Activated CD8-positive, alpha-beta memory T cell treated with anti-CD3 and anti-CD28 coated beads, Interleukin-2, amount 50 U/mL, for 4 hours (primary cell): Measurements from ENCODE around the gene KCNK3.
"Not testable (repeated sequence)": the region's sequence is repeated elsewhere in the genome, so short reads cannot be mapped to it uniquely, and the experiment has no call there.

Experiments
- DNase-seq: peaks from one replicate; pipeline ENCODE4 v3.0.0-alpha.2; 2020

Gene KCNK3

GRCh38 chr2:26692279-26692896, at the start of gene KCNK3:
TSS of gene KCNK3 (plus strand) at chr2:26692722. CDS start at chr2:26692876, 154 bp downstream.
- peak; percentile 40 for DNase-seq

GRCh38 chr2:26644188-26644835, 48.2 kb upstream of the KCNK3 start:
- DNase-seq, result no peak

- no peak for DNase-seq
Observed at GRCh38 chr2:26645762-26646161, 46.8 kb upstream of the KCNK3 start.

GRCh38 chr2:26646986-26647672, 45.4 kb upstream of the KCNK3 start:
- DNase-seq, result no peak

GRCh38 chr2:26647981-26648380, 44.5 kb upstream of the KCNK3 start:
- no peak for DNase-seq

- DNase-seq, result no peak
Observed at GRCh38 chr2:26648516-26648915, 44.0 kb upstream of the KCNK3 start.

GRCh38 chr2:26649322-26649721, 43.2 kb upstream of the KCNK3 start:
- DNase-seq, result no peak

- DNase-seq, result no peak
Observed at GRCh38 chr2:26649992-26650712, 42.4 kb upstream of the KCNK3 start.

GRCh38 chr2:26650713-26651469, 41.6 kb upstream of the KCNK3 start:
- no peak for DNase-seq

- DNase-seq, result no peak
Observed at GRCh38 chr2:26651470-26651771, 41.1 kb upstream of the KCNK3 start.

- DNase-seq, result no peak
Observed at GRCh38 chr2:26651799-26652198, 40.7 kb upstream of the KCNK3 start.

- DNase-seq, result no peak
Observed at GRCh38 chr2:26652361-26653041, 40.0 kb upstream of the KCNK3 start.

GRCh38 chr2:26653207-26654060, 39.1 kb upstream of the KCNK3 start:
- DNase-seq, result no peak

- DNase-seq, result no peak
Observed at GRCh38 chr2:26654061-26654340, 38.5 kb upstream of the KCNK3 start.

GRCh38 chr2:26655120-26655519, 37.4 kb upstream of the KCNK3 start:
- DNase-seq, result not testable (repeated sequence)

GRCh38 chr2:26655611-26656195, 36.8 kb upstream of the KCNK3 start:
- no peak for DNase-seq

GRCh38 chr2:26657265-26657664, 35.3 kb upstream of the KCNK3 start:
- no peak for DNase-seq

- DNase-seq, result no peak
Observed at GRCh38 chr2:26658691-26659346, 33.7 kb upstream of the KCNK3 start.

GRCh38 chr2:26660363-26660962, 32.1 kb upstream of the KCNK3 start:
- DNase-seq, result no peak

- DNase-seq, result not testable (repeated sequence)
Observed at GRCh38 chr2:26665296-26665695, 27.2 kb upstream of the KCNK3 start.
